Right atrium auricular region (tissue), 2 donors: ENCODE data around the gene CD3E. TPM values are rescaled to one million over a fixed set of nuclear protein-coding genes. Genes with fewer than 3 reads are reported as not detected.

Experiments
- DNase-seq: peaks from one replicate; pipeline ENCODE4 v3.0.0-alpha.2; 2019; ENCODE audit warnings: low spot score
- H3K27ac ChIP-seq, 2 donors: fragments of 200-600 bp; sonication (generic); 1 replicate in 1 of 2; 2 replicates in 1 of 2; pipeline ENCODE4 v1.5.1; 2016 to 2019
- H3K27me3 ChIP-seq, 2 donors: fragments of 200-600 bp; sonication (generic); one replicate each; pipeline versions ENCODE4 v1.5.1 to v1.6.0; 2017 to 2019
- H3K36me3 ChIP-seq: fragments of 200-600 bp; sonication (generic); one replicate; pipeline ENCODE4 v1.5.1; 2016
- H3K4me1 ChIP-seq, 2 donors: fragments of 200-600 bp; sonication (generic); one replicate each; pipeline versions ENCODE4 v1.5.1 to v1.6.0; 2017 to 2019
- H3K4me3 ChIP-seq, 2 donors: fragments of 200-600 bp; sonication (generic); 1 replicate in 1 of 2; 2 replicates in 1 of 2; pipeline ENCODE4 v1.5.1; 2017 to 2019; ENCODE audit warnings: mild to moderate bottlenecking in 1 of 2, moderate library complexity in 1 of 2
- H3K9me3 ChIP-seq, 2 donors: fragments of 200-600 bp; sonication (generic); one replicate each; pipeline ENCODE4 v1.5.1; 2019
- CTCF ChIP-seq, 2 donors: fragments of 200-600 bp; sonication (generic); IDR thresholded peaks; one replicate each; pipeline ENCODE4 v1.5.1; 2019; ENCODE audit warnings: antibody characterized with exemption in 2 of 2
- total RNA-seq, 2 donors: library from RNA; depleted of rRNA; stranded (reverse); fragments of >200 nt; gene quantifications; one replicate each; pipeline ENCODE4 v1.1.0, GENCODE V29; 2016

Gene CD3E
- total RNA-seq, 2 donors from 2014 or later, result 1.8 TPM; not detected in 1

- Histone ChIP-seq H3K36me3 (no peaks in the 10 kb centered on the region), H3K9me3 (no peaks in the 10 kb centered on the region), H3K4me1 (peaks cover 0 to 3% of the 10 kb centered on the region in 2 donors), H3K27ac (no peak overlapping the region), H3K27me3 (no peaks in the 10 kb centered on the region), H3K4me3 (no peak overlapping the region)
- no peak for TF ChIP-seq CTCF (IDR thresholded peaks at IDR 0.05)
- DNase-seq, result no peak
Measured at GRCh38 chr11:118311518-118311917, 7.0 kb downstream of the CD3E start.

- Histone ChIP-seq H3K27ac (no peak overlapping the region), H3K4me1 (peaks cover 0 to 9% of the 10 kb centered on the region in 2 donors), H3K4me3 (no peak overlapping the region), H3K9me3 (no peaks in the 10 kb centered on the region), H3K27me3 (no peaks in the 10 kb centered on the region), H3K36me3 (no peaks in the 10 kb centered on the region)
- no peak for DNase-seq
- TF ChIP-seq CTCF (IDR thresholded peaks at IDR 0.05), result no peak
Measured at GRCh38 chr11:118312328-118312727, 7.8 kb downstream of the CD3E start.

GRCh38 chr11:118313242-118313641 lies 8.7 kb downstream of the CD3E start:
- Histone ChIP-seq H3K36me3 (no peaks in the 10 kb centered on the region), H3K4me3 (no peak overlapping the region), H3K27ac (no peak overlapping the region), H3K27me3 (no peaks in the 10 kb centered on the region), H3K9me3 (no peaks in the 10 kb centered on the region), H3K4me1 (peaks cover 0 to 9% of the 10 kb centered on the region in 2 donors)
- no peak for TF ChIP-seq CTCF (IDR thresholded peaks at IDR 0.05)
- no peak for DNase-seq

GRCh38 chr11:118314988-118315411 lies 10.5 kb downstream of the CD3E start:
- H3K4me3 ChIP-seq, result no peak overlapping the region
- no peak for DNase-seq
- H3K36me3 ChIP-seq, result no peaks in the 10 kb centered on the region
- TF ChIP-seq CTCF (IDR thresholded peaks at IDR 0.05), result no peak
- H3K4me1 ChIP-seq, result peaks cover 0 to 9% of the 10 kb centered on the region in 2 donors
- no peaks in the 10 kb centered on the region for H3K27me3 ChIP-seq
- no peaks in the 10 kb centered on the region for H3K9me3 ChIP-seq
- H3K27ac ChIP-seq, result no peak overlapping the region

- no peaks in the 10 kb centered on the region for H3K27me3 ChIP-seq
- no peaks in the 10 kb centered on the region for H3K9me3 ChIP-seq
- DNase-seq, result no peak
- H3K36me3 ChIP-seq, result no peaks in the 10 kb centered on the region
- H3K4me3 ChIP-seq, result no peak overlapping the region
- H3K4me1 ChIP-seq, result peaks cover 0 to 9% of the 10 kb centered on the region in 2 donors
- TF ChIP-seq CTCF (IDR thresholded peaks at IDR 0.05), result no peak
- no peak overlapping the region for H3K27ac ChIP-seq
Measured at GRCh38 chr11:118318124-118318523, 13.6 kb downstream of the CD3E start.

GRCh38 chr11:118318581-118319336 lies 14.2 kb downstream of the CD3E start:
- H3K4me3 ChIP-seq, result no peak overlapping the region
- H3K27ac ChIP-seq, result no peak overlapping the region
- no peaks in the 10 kb centered on the region for H3K36me3 ChIP-seq
- H3K4me1 ChIP-seq, result peaks cover 0 to 9% of the 10 kb centered on the region in 2 donors
- H3K9me3 ChIP-seq, result no peaks in the 10 kb centered on the region
- DNase-seq, result no peak
- no peaks in the 10 kb centered on the region for H3K27me3 ChIP-seq
- TF ChIP-seq CTCF (IDR thresholded peaks at IDR 0.05), result no peak
